ENCODE data around the gene COX6B2.

DNA sequence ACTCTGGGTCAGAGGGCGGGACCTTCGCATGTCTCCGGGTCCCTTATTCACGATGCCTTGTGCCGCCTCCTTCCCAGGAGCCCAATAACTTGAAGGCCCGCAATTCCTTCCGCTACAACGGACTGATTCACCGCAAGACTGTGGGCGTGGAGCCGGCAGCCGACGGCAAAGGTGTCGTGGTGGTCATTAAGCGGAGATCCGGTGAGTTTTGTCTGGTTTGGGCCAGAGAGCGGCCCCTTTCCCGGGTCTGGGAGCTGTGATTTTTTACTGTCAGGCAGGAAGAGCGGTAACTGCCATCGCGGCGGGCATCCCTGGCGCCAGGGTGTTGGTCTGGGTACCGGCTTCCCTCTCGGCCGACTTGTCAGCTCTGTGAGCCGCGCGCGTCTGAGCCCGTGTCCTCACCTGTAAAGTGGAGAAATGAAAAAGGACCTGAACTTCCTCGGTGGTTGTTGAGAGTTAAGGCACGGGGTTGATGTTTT is 32.0 kb upstream of the COX6B2 start:
- TF ChIP-seq, protein P1, sequence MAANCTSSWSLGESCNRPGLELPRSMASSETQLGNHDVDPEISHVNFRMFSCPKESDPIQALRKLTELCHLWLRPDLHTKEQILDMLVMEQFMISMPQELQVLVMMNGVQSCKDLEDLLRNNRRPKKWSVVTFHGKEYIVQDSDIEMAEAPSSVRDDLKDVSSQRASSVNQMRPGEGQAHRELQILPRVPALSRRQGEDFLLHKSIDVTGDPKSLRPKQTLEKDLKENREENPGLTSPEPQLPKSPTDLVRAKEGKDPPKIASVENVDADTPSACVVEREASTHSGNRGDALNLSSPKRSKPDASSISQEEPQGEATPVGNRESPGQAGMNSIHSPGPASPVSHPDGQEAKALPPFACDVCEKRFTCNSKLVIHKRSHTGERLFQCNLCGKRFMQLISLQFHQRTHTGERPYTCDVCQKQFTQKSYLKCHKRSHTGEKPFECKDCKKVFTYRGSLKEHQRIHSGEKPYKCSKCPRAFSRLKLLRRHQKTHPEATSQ (tag by site-specific recombination; IDR thresholded peaks at IDR 0.05), result no peak
- TF ChIP-seq, protein P2, sequence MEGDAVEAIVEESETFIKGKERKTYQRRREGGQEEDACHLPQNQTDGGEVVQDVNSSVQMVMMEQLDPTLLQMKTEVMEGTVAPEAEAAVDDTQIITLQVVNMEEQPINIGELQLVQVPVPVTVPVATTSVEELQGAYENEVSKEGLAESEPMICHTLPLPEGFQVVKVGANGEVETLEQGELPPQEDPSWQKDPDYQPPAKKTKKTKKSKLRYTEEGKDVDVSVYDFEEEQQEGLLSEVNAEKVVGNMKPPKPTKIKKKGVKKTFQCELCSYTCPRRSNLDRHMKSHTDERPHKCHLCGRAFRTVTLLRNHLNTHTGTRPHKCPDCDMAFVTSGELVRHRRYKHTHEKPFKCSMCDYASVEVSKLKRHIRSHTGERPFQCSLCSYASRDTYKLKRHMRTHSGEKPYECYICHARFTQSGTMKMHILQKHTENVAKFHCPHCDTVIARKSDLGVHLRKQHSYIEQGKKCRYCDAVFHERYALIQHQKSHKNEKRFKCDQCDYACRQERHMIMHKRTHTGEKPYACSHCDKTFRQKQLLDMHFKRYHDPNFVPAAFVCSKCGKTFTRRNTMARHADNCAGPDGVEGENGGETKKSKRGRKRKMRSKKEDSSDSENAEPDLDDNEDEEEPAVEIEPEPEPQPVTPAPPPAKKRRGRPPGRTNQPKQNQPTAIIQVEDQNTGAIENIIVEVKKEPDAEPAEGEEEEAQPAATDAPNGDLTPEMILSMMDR (tag by site-specific recombination; IDR thresholded peaks at IDR 0.05), result no peak
- TF ChIP-seq ZNF274 (IDR thresholded peaks at IDR 0.05; ENCODE audit: low read length), result no peak
- TF ChIP-seq ZNF274 (tag by site-specific recombination; IDR thresholded peaks at IDR 0.05; ENCODE audit: borderline replicate concordance), result no peak
- TF ChIP-seq YY1 (tag by site-specific recombination; IDR thresholded peaks at IDR 0.05), result no peak

All from HEK293 (cell line).